ENCODE results near the gene BTG4. TPM values are rescaled to one million over a fixed set of nuclear protein-coding genes. Genes with fewer than 3 reads are reported as not detected.

BTG4 gene
- total and polyA plus RNA-seq, 2 of the 8 experiments (the other 6 are each of a cell fraction or from before 2014, with no cell fraction given) = 0.06 TPM; not detected in 1

DNA sequence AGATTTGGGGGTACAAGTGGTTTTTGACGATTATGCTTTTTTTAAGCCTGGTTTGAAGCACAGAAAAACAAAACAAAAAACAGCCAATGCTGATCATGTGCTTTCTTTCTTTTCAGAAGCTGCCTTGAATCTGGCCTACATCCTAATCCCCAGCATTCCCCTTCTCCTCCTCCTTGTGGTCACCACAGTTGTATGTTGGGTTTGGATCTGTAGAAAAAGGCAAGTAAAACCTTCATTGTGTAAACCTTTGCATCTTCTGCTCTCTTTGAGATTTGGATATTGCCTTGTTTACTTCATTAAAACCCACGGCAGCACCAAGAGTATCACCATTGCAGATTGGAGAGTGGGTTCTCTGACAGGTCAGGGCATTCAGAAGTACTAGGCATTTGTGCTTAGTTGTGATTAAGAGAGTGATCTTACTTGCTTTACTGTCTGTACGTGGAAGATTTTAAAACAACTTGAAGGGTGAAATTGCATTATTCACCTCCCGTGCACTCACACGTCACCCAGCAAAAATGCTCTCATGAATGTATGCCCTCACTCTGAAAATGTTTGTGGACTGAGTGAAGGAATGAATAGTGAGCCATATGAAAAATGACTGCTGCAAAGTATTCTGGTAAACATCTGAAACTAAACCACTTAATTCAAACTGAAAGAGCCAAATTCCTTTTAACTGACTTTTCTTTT lies 45.4 kb upstream of the BTG4 start:
- Histone ChIP-seq H3K4me2 (ENCODE audit: insufficient read depth in 1 of 2, low read depth in 2 of 2, low read length in 2 of 2) (no peak overlapping the region), H3K79me1 (ENCODE audit: low read depth, low read length) (no peaks in the 10 kb centered on the region), H4K8ac (ENCODE audit: extremely low read depth, insufficient read depth, low read length) (no peak overlapping the region), H2BK120ac (replicated peaks; ENCODE audit: low read depth, low read length) (no peak overlapping the region), H3K9me3 (ENCODE audit: insufficient read depth in 2 of 2, low read depth in 1 of 2, low read length in 1 of 2) (peaks cover 8% of the 10 kb centered on the region in 2 experiments; a peak in 3 of 4 replicates), H3K56ac (replicated peaks; ENCODE audit: insufficient read length, low read depth, low read length) (no peak overlapping the region), H2AFZ (ENCODE audit: low read length) (no peak overlapping the region), H4K20me1 (replicated peaks in 1 of 2; ENCODE audit: control insufficient read depth in 1 of 2, insufficient read depth in 2 of 2, low read length in 2 of 2) (no peaks in the 10 kb centered on the region), H3K23me2 (ENCODE audit: low read depth, low read length) (no peaks in the 10 kb centered on the region; the same call in 1 of the 2 replicates), H3K23ac (ENCODE audit: insufficient read length) (no peak overlapping the region), H3K27me3 (replicated peaks in 1 of 4; ENCODE audit: control insufficient read depth in 3 of 4, extremely low read depth in 1 of 4, insufficient read depth in 3 of 4, low read length in 3 of 4) (no peaks in the 10 kb centered on the region), H2BK12ac (ENCODE audit: low read depth, low read length) (no peak overlapping the region), H2AK5ac (ENCODE audit: low read depth, low read length) (no peak overlapping the region), H4K5ac (ENCODE audit: insufficient read length, low read depth, low read length) (no peak overlapping the region), H3K14ac (ENCODE audit: insufficient read length) (no peak overlapping the region), H2BK15ac (ENCODE audit: low read length) (no peak overlapping the region), H4K91ac (replicated peaks; ENCODE audit: insufficient read length, low read length) (no peak overlapping the region), H3K4me3 (ENCODE audit: extremely low read depth in 1 of 4, insufficient read depth in 2 of 4, low read depth in 3 of 4, low read length in 4 of 4) (no peak overlapping the region), H3K79me2 (ENCODE audit: control insufficient read depth in 1 of 2, insufficient read depth in 2 of 2, low read length in 2 of 2) (no peaks in the 10 kb centered on the region), H3K4ac (replicated peaks; ENCODE audit: insufficient read length, low read depth, low read length) (no peak overlapping the region), H3K18ac (ENCODE audit: extremely low read depth, low read length) (no peak overlapping the region), H2BK5ac (ENCODE audit: low read depth, low read length) (no peak overlapping the region), H3K36me3 (ENCODE audit: control insufficient read depth in 2 of 4, insufficient read depth in 4 of 4, low read length in 3 of 4) (peaks cover 0 to 13% (median 6%) of the 10 kb centered on the region in 4 experiments; a peak in 3 of 8 replicates), H3K9ac (replicated peaks in 1 of 4; ENCODE audit: extremely low read depth in 1 of 4, low read depth in 3 of 4, low read length in 3 of 4) (no peak overlapping the region), H3K4me1 (replicated peaks in 1 of 4; ENCODE audit: control insufficient read depth in 3 of 4, insufficient read depth in 4 of 4, low read length in 3 of 4) (peaks cover 0 to 5% (median 4%) of the 10 kb centered on the region in 4 experiments; a peak in 4 of 7 replicates), H2BK20ac (ENCODE audit: low read length) (no peak overlapping the region), H3K27ac (ENCODE audit: low read depth, low read length) (no peak overlapping the region)
- TF ChIP-seq GABPA (IDR thresholded peaks at IDR 0.05; ENCODE audit: borderline replicate concordance, insufficient read depth, low read length) (no peak), EGR1 (IDR thresholded peaks at IDR 0.05; ENCODE audit: borderline replicate concordance, low read depth, low read length) (no peak), PHF8 (conservative IDR thresholded peaks at IDR 0.05; ENCODE audit: low read depth, low read length) (no peak), CREB1 (IDR thresholded peaks at IDR 0.05) (no peak), KDM5A (IDR thresholded peaks at IDR 0.05; ENCODE audit: low read length) (no peak), RNF2 (IDR thresholded peaks at IDR 0.05; ENCODE audit: borderline replicate concordance, low read depth, low read length, missing control alignments, poor library complexity, severe bottlenecking) (no peak), RAD21 (IDR thresholded peaks at IDR 0.05 in 1 of 2, conservative IDR thresholded peaks at IDR 0.05 in 1 of 2; ENCODE audit: low read depth in 2 of 2, low read length in 2 of 2) (no peak), CHD2 (IDR thresholded peaks at IDR 0.05; ENCODE audit: low read length) (no peak), TCF12 (IDR thresholded peaks at IDR 0.05; ENCODE audit: low read depth, low read length) (no peak), CEBPB (IDR thresholded peaks at IDR 0.05; ENCODE audit: low read depth, low read length) (no peak), RBBP5 (IDR thresholded peaks at IDR 0.05; ENCODE audit: borderline replicate concordance, low read depth, low read length) (no peak)
- TF ChIP-seq, protein P1, sequence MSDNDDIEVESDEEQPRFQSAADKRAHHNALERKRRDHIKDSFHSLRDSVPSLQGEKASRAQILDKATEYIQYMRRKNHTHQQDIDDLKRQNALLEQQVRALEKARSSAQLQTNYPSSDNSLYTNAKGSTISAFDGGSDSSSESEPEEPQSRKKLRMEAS (IDR thresholded peaks at IDR 0.05) = no peak
- FAIRE-seq = no peak
- ChIA-PET CTCF (ENCODE audit: partially characterized antibody) (interaction anchor here (0.7 to 1.5 kb wide), 2 partner anchors 9 to 15 kb away, joined by 3 read pairs; no protein-coding TSS in a partner anchor), POLR2A (ENCODE audit: partially characterized antibody) (no interaction called here)
- 81% methylated on average over 5 of the region's 5 CpGs; no CpG with 5 or more reads in 1 of the 2 experiments for WGBS, 2 experiments (ENCODE audit: extremely low coverage in 1 of 2, insufficient coverage in 1 of 2, insufficient read length in 1 of 2, insufficient replicate concordance in 2 of 2, low coverage in 1 of 2, low lambda C conversion rate in 2 of 2, missing lambda C conversion rate in 1 of 2)
- DNase-seq (ENCODE audit: low read depth in 1 of 2, low spot score in 2 of 2) = no peak

All from H1 (cell line).